Fibroblast of lung (primary cell): Measurements from ENCODE around the gene TMEM8B. TPM values are rescaled to one million over a fixed set of nuclear protein-coding genes. Genes with fewer than 3 reads are reported as not detected.

Experiments used
- DNase-seq, 2 donors: peaks; one replicate each; pipeline versions ENCODE4 v3.0.0 to v3.0.0-alpha.2; 2010; ENCODE audit warnings: low read depth in 2 of 2
- H2AFZ ChIP-seq: 2 replicates; pipeline ENCODE4 v1.5.1; 2012; ENCODE audit warnings: low read length, control low read depth, inconsistent platforms
- H3K27ac ChIP-seq: 2 replicates; pipeline ENCODE4 v1.5.1; 2011; ENCODE audit warnings: low read length, control low read depth; ENCODE audit not compliant: insufficient read depth
- H3K27me3 ChIP-seq: 2 replicates; pipeline ENCODE4 v1.5.1; 2011; ENCODE audit warnings: mild to moderate bottlenecking, low read length; ENCODE audit not compliant: control insufficient read depth, insufficient read depth
- H3K36me3 ChIP-seq: 2 replicates; pipeline ENCODE4 v1.5.1; 2011; ENCODE audit warnings: low read length; ENCODE audit not compliant: control insufficient read depth, insufficient read depth
- H3K4me1 ChIP-seq: 2 replicates; pipeline ENCODE4 v1.5.1; 2011; ENCODE audit warnings: low read length; ENCODE audit not compliant: control insufficient read depth, insufficient read depth; ENCODE audit errors: extremely low read depth
- H3K4me2 ChIP-seq: 2 replicates; pipeline ENCODE4 v1.5.1; 2011; ENCODE audit warnings: low read length, control low read depth; ENCODE audit not compliant: insufficient read depth; ENCODE audit errors: extremely low read depth
- H3K4me3 ChIP-seq, 4 experiments: fragments of 200-600 bp in 1 of 4; sonication (generic) in 1 of 4; replicated peaks in 1 of 4; 2 replicates each; pipeline ENCODE4 v1.5.1; 2011 to 2016; ENCODE audit warnings: low read length in 4 of 4, low read depth in 3 of 4, mild to moderate bottlenecking in 3 of 4, control low read depth in 2 of 4, inconsistent platforms in 1 of 4, mixed read lengths in 1 of 4; ENCODE audit not compliant: insufficient read depth in 1 of 4; ENCODE audit errors: control extremely low read depth in 1 of 4
- H3K79me2 ChIP-seq: 2 replicates; pipeline ENCODE4 v1.5.1; 2012; ENCODE audit warnings: mild to moderate bottlenecking, low read length, inconsistent platforms; ENCODE audit not compliant: control insufficient read depth, insufficient read depth
- H3K9ac ChIP-seq: 2 replicates; pipeline ENCODE4 v1.5.1; 2011; ENCODE audit warnings: mild to moderate bottlenecking, low read length, control low read depth; ENCODE audit not compliant: insufficient read depth
- H3K9me3 ChIP-seq: 2 replicates; pipeline ENCODE4 v1.5.1; 2012; ENCODE audit warnings: low read depth, low read length; ENCODE audit not compliant: control insufficient read depth, insufficient read depth
- H4K20me1 ChIP-seq: 2 replicates; pipeline ENCODE4 v1.5.1; 2011; ENCODE audit warnings: low read length; ENCODE audit not compliant: control insufficient read depth, insufficient read depth; ENCODE audit errors: extremely low read depth
- CTCF ChIP-seq, 2 donors: IDR thresholded peaks in 1 of 2; conservative IDR thresholded peaks in 1 of 2; 1 replicate in 1 of 2; 2 replicates in 1 of 2; pipeline ENCODE4 v1.5.1; 2011 to 2012; ENCODE audit warnings: low read length in 2 of 2, control low read depth in 1 of 2, inconsistent platforms in 1 of 2, low read depth in 1 of 2, mild to moderate bottlenecking in 1 of 2
- EZH2 ChIP-seq: IDR thresholded peaks from 2 replicates; pipeline ENCODE4 v1.5.1; 2012; ENCODE audit warnings: low read length, control low read depth, mild to moderate bottlenecking; ENCODE audit errors: missing control alignments
- polyA plus RNA-seq, 2 donors: library from polyadenylated mRNA; depleted of rRNA in 1 of 2; stranded (reverse) in 1 of 2; unstranded in 1 of 2; fragments of >200 nt; gene quantifications; 2 replicates each; pipeline ENCODE4 v1.2.1, GENCODE V29; 2011 to 2012; ENCODE audit warnings: missing spikeins in 1 of 2
- total RNA-seq: library from RNA; depleted of rRNA; stranded (reverse); fragments of >200 nt; gene quantifications from 2 replicates; pipeline ENCODE4 v1.2.1, GENCODE V29; 2014

TMEM8B gene
- total and polyA plus RNA-seq, 2 donors (not counting 1 experiment from before 2014, with no cell fraction given): 2.7 to 3.0 TPM

GRCh38 chr9:35826071-35826701 lies 2.8 kb upstream of the TMEM8B start:
- Histone ChIP-seq H3K4me1 (peaks cover 5% of the 10 kb centered on the region), H3K79me2 (no peaks in the 10 kb centered on the region), H3K4me2 (no peak overlapping the region), H4K20me1 (no peaks in the 10 kb centered on the region), H3K4me3 (no peak overlapping the region), H3K36me3 (no peaks in the 10 kb centered on the region), H3K27ac (no peak overlapping the region), H3K9ac (no peak overlapping the region), H3K9me3 (no peaks in the 10 kb centered on the region), H2AFZ (peak overlapping the region; percentile 71), H3K27me3 (no peaks in the 10 kb centered on the region)
- peak; percentile 53 to 83 for DNase-seq
- TF ChIP-seq EZH2 (no peak), CTCF (conservative IDR thresholded peaks at IDR 0.05 in 1 of 2, IDR thresholded peaks at IDR 0.05 in 1 of 2; ENCODE audit: low read depth in 1 of 2, low read length in 2 of 2) (peak; percentile 74 to 78)

GRCh38 chr9:35827486-35827885 lies 1.5 kb upstream of the TMEM8B start:
- H3K9ac ChIP-seq: no peak overlapping the region
- H2AFZ ChIP-seq: no peak overlapping the region
- H3K79me2 ChIP-seq: no peaks in the 10 kb centered on the region
- no peak overlapping the region for H3K27ac ChIP-seq
- H3K4me1 ChIP-seq: peaks cover 5% of the 10 kb centered on the region
- H3K4me2 ChIP-seq: no peak overlapping the region
- H3K9me3 ChIP-seq: no peaks in the 10 kb centered on the region
- H3K36me3 ChIP-seq: no peaks in the 10 kb centered on the region
- TF ChIP-seq EZH2 (no peak), CTCF (conservative IDR thresholded peaks at IDR 0.05 in 1 of 2, IDR thresholded peaks at IDR 0.05 in 1 of 2; ENCODE audit: low read depth in 1 of 2, low read length in 2 of 2) (no peak)
- no peaks in the 10 kb centered on the region for H4K20me1 ChIP-seq
- no peaks in the 10 kb centered on the region for H3K27me3 ChIP-seq
- H3K4me3 ChIP-seq: no peak overlapping the region
- peak; percentile 56 to 63 for DNase-seq

GRCh38 chr9:35828716-35829083 lies 328 bp upstream of the TMEM8B start, which contains the start of gene FAM221B:
FAM221B (minus strand) TSS chr9:35828732; CDS start chr9:35826161, 2,571 bp downstream.
- H4K20me1 ChIP-seq: no peaks in the 10 kb centered on the region
- no peaks in the 10 kb centered on the region for H3K36me3 ChIP-seq
- no peaks in the 10 kb centered on the region for H3K79me2 ChIP-seq
- H3K27ac ChIP-seq: peak within 1 kb of the TSS; percentile 73
- peaks cover 5% of the 10 kb centered on the region for H3K4me1 ChIP-seq
- peak within 1 kb of the TSS; percentile 99 for H2AFZ ChIP-seq
- peak within 1 kb of the TSS; percentile 74 to 82 (median 78) for H3K4me3 ChIP-seq
- no peak for DNase-seq
- no peak for TF ChIP-seq EZH2
- TF ChIP-seq CTCF (conservative IDR thresholded peaks at IDR 0.05 in 1 of 2, IDR thresholded peaks at IDR 0.05 in 1 of 2; ENCODE audit: low read depth in 1 of 2, low read length in 2 of 2): no peak
- peak within 1 kb of the TSS; percentile 95 for H3K4me2 ChIP-seq
- peak within 1 kb of the TSS; percentile 82 for H3K9ac ChIP-seq
- no peaks in the 10 kb centered on the region for H3K9me3 ChIP-seq
- no peaks in the 10 kb centered on the region for H3K27me3 ChIP-seq
